ENCODE measurements around the gene CORT.

GRCh38 chr1:10498231-10498630 lies 48.4 kb downstream of the CORT start:
- TF ChIP-seq, protein P1, sequence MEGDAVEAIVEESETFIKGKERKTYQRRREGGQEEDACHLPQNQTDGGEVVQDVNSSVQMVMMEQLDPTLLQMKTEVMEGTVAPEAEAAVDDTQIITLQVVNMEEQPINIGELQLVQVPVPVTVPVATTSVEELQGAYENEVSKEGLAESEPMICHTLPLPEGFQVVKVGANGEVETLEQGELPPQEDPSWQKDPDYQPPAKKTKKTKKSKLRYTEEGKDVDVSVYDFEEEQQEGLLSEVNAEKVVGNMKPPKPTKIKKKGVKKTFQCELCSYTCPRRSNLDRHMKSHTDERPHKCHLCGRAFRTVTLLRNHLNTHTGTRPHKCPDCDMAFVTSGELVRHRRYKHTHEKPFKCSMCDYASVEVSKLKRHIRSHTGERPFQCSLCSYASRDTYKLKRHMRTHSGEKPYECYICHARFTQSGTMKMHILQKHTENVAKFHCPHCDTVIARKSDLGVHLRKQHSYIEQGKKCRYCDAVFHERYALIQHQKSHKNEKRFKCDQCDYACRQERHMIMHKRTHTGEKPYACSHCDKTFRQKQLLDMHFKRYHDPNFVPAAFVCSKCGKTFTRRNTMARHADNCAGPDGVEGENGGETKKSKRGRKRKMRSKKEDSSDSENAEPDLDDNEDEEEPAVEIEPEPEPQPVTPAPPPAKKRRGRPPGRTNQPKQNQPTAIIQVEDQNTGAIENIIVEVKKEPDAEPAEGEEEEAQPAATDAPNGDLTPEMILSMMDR (IDR thresholded peaks at IDR 0.05; ENCODE audit: low read length): no peak
- no peak for TF ChIP-seq EZH2 (optimal IDR thresholded peaks at IDR 0.05; ENCODE audit: low read depth, low read length)
- TF ChIP-seq EZH2phosphoT487 (IDR thresholded peaks at IDR 0.05; ENCODE audit: low read length): no peak
